Nucleus accumbens (tissue), 56 donors: ENCODE data around the gene SPEN.
"Not testable (repeated sequence)": the region's sequence is repeated elsewhere in the genome, so short reads cannot be mapped to it uniquely, and the experiment has no call there.

Source experiments
- DNase-seq, 56 donors: peaks; one replicate each; lab custom pipeline; 2025; lab: John Stamatoyannopoulos, UW

SPEN gene

DNA sequence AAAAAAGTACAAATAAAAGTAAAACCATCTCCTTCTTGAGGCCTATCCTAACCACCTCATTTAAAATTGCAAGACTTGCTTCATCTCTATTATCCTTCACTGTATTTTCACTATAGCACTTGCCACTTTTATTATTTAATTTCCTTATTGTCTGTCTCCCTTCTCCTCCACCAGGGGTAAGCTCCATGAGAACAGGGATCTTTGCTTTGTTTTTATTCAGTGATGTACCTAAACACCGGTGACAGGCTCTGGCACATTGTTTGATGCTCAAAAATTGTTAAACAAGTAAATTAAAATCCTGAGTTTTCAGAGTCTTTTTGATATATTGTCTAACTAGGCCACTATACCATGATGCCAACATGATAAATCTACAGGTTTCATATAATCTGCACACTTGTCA, 17.2 kb upstream of the SPEN start:
- DNase-seq = no peak

DNA sequence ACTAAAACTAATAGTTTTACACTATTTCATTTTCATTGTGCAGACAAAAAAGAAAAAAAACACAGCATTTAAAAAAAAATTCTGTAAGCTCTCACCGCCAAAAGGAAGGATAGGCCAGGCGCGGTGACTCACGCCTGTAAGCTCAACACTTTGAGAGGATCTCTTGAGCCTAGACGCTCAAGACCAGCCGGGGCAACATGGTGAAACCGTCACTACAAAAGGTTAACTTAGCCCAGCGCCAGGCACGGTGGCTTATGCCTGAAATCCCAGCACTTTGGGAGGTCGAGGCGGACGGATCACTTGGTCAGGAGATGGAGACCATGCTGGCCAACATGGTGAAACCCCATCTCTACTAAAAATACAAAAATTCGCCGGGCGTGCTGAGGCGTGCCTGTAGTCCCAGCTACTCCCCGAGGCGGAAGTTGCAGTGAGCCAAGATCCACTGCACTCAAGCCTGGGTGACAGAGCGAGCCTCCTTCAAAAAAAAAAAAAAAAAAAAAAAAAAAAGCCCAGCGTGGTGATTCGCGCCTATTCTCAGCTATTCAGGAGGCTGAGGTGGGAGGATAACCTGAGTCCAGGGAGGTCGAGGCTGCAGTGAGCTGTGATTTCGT, 14.3 kb upstream of the SPEN start:
- DNase-seq = peak in 20 of 56 donors; percentile 9 to 29 (median 18)

DNA sequence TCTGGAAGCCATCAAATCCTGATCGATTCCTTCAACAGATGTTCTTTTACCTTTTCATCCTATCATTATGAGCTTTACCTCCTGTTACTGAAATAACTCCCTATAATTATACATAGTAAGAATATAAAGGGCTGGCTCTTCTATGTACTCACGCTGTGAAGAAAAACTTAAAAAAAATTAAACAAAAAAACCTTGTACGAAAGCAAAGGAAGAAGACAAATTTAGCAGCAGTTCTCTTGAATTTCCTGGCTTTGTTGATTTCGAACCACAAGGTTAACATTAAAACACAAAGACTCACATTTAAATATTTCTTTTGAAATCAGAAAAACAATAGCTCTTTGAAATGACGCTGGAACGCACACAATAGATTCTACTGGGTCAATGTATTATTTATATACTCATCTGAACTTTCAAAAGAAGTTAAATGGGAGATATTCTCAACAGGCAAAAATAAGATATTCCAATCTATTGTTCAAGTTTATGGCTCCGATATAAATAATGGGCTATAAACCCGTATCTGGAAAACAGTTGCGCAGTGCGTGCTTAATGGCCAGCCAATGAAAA, 13.6 kb upstream of the SPEN start:
- DNase-seq = no peak

DNA sequence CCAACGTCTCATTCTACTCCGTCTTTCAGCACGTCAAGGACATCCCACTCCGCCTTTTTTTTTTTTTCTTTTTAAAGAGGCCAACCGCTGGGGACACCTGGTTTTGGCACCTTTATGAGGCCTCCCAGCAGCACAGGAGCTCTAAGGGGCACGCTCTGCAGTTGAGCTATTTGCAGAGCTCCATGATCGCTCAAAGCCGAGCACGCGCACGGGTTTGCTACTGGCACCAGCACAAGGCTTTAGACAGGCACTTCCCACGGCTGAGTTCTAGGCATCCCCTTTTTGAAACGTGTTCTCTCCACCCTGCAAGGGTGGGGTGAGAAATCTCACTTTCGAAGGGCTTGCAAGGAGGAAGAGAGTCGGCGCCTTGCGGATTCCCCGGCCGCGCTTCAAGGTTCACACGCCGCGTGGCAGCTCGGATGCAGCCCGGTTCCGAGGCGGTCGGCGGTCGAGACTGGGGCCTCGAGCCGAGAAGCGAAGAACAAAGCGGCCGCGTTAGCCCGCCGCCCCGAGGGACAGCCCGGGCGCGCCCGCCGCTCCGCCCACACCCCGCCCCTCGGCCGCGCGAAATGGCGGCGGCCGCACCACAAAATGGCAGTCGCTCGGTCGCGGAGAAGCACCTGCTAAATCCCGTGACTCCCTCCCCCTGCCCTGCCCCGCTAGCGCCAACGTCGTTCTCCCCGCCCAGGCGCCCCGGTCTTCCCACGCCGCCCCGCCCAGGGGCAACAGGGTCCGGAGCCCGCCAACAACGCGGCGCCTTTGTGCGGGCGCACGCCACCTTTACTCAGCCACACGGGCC, 12.9 kb upstream of the SPEN start:
- peak in 55 of 56 donors; percentile 46 to 93 (median 84) for DNase-seq

DNA sequence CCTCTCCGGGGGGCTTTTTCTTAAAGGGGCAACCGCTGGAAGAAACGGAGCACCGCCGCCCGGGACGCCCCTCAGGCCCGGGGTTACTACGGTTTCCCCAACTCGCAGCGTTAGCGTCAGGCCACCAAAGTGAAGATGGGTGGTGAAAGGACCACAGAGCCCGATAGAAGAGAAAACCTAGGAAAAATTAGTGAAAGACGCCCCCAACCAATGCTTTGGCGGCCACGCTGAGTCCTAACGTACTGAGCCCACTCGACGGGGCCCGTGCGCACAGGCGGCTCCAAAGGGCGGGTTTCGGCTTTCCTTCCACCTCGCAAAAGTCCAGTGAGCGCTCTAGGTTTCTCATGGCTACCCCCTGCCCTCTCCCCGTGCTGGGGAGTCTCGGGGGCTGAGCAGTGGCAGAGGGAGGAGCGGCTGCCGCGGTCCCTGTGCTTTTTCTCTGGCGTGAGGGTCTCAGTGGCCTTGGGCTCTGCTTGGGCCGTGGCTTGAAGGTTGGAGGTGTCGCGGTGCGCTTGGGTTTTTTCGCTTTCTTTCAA, 12.2 kb upstream of the SPEN start:
- peak in 4 of 56 donors; percentile 37 to 65 (median 53) for DNase-seq

DNA sequence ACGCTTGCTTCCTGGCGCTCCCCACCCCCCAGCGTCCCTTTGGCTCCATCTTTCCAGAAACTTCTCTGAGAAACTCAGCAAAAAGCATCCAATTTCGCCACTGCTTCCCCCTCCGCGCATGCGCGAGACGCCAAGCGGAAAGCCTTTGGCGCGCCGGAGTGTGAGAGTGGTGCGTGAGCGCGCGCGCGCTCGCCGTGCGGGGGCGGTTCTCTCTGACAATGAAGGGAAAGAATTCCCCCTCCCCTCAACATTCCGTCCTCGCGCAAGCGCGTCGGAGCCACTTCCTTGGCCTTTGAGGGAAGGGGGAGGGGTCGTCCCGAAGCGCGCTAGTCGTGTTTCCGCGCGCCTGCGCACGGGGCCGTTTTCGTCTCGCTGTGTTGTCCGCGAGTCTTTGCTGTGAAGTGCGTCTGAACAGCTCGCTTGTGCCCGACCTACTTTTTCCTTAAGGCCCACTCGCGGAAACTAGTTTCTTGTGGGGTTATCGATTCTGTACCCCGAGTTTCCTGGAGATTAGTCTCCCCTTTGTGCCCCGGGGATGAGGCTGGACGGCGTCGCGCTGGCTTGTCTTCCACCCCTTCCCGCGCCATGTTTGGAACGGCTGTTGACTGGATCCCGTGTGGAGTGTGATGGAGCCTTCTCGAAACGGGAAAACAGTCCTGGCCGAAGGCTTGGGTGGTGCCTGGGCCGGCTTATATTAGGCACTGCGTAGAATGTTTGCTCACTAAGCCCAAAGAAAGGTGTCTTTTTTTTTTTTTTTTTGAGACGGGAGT, 11.6 kb upstream of the SPEN start:
- peak; percentile 69 to 100 (median 98) for DNase-seq

DNA sequence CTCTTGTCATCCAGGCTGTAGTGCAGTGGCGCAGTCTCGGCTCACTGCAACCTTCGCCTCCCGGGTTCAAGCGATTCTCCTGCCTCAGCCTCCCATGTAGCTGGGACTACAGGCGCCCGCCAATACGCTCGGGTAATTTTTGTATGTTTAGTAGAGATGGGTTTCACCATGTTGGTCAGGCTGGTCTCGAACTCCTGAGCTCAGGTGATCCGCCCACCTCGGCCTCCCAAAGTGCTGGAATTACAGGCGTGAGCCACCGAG, 11.1 kb upstream of the SPEN start:
- not testable (repeated sequence) for DNase-seq

DNA sequence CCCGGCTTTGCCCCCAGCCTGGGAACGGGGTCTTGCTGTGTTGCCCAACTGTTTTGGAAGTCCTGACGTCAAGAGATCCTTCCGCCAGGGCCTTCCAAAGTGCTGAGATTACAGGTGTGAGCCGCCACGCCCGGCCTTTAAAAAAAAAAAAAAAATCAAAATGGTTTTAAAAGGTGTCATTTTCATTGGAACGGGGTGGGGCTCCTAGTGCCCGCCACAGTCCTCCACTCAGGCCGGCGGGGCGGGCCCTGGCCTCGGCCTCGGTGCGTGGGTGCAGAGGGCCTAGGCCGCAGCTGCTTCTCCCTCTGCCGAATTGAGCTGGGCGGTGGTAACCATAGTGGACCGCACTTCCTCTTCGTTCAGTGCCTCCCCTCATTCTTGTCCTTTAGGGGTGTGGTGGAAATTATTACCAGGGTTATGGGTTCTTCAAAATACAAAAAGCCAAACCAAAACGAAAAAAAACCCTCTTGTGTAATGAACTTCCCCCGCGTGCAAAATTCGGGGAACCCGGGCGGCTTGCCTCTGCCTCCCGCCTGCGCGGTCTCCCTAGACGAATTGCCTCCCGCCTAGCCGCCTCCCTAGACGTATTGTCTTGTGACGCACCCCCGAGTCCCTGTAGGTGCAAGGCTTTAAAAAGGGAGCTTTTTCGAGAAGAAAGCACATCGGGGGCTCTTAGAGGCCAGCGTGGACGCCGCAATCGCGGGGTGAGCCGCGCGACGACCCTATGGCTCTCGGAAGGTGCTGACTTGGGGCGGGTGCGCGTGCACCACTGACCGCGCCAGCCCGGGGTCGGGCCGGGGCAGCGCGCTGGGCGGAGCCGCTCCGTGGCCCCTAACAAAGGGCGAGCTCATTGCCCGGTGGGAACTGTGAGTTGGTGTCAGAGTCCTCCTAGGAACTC, 10.5 kb upstream of the SPEN start:
- peak in 6 of 56 donors; percentile 4 to 30 (median 12) for DNase-seq

DNA sequence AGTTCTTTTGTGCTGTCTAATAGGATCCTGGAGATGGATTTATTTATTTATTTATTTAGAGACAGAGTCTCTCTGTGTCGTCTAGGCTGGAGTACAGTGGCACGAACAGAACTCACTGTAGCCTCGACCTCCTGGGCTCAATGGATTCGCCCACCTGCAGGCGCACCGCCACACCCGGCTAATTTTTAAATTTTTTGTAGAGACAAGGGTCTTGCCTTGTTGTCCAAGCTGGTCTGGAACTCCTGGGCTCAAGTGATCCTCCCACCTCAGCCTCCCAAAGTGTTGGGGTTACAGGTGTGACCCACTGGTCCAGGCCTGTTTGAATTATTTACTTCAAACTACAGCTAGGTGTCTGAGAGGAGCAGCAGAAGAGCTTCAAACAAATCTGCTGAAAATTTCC, 9.6 kb upstream of the SPEN start:
- DNase-seq = no peak

DNA sequence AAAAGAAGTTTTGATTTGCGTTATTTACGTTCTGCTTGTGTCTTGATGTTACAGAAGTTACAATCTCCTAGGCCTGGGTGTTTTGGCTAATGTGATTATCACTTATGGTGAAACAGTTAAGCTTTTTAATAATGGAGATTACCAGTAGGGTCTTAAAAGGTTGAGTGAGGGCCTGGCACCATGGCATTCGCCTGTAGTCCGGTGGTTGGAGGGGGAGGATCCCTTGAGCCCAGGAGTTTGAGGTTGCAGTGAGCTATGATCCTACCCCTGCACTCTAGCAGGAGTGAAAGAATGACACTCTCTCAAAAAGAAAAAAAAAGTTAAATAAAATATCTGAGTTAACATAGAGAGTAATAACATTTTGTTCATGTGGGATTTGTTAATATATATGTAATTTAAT, 8.8 kb upstream of the SPEN start:
- no peak for DNase-seq

DNA sequence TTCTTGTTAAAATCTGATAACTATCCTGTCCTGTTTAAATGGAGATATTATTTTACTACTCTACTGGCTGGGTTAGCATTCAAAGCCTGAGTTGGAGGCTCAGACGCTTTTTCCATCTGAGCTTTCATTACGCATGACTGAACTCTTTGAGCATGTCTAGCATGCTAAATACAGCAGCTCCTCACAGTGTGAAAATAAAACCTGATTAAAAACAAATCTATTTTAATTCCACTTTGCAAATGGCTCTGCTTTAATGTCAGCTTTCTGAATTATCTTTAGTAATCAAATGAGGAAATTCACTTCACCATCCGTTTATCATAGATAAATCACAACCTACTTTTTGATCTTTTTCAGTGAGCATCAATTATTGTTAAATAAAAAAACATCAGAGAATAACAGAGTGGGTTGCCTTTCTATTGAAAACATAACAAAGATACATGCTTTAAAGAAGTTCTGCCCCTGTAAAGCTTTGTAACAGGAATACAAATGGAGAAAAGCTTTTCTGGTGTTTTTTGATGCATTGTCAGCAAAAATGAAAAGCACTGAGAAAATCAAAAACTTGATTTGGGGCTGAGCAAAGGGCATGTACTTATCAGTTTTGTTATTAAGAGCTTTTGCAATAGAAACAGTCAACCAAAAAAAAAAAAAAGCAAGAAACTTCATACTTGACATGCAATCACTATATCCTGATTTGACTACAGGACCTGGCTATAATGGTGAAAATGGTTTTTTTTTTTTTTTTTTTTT, 3.5 kb upstream of the SPEN start:
- DNase-seq = peak in 15 of 56 donors; percentile 3 to 62 (median 12)

DNA sequence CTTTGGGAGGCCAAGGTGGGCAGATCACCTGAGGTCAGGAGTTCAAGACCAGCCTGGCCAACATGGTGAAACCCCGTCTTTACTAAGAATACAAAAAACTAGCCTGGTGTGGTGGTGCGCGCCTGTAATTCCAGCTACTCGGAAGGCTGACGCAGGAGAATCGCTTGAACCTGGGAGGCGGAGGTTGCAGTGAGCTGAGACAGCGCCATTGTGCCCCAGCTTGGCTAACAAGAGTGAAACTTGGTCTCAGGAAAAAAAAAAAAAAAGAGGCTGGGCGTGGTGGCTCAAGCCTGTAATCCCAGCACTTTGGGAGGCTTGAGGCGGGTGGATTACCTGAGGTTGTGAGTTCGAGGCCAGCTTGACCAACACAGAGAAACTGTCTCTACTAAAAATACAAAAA, 1.5 kb upstream of the SPEN start:
- not testable (repeated sequence) for DNase-seq

DNA sequence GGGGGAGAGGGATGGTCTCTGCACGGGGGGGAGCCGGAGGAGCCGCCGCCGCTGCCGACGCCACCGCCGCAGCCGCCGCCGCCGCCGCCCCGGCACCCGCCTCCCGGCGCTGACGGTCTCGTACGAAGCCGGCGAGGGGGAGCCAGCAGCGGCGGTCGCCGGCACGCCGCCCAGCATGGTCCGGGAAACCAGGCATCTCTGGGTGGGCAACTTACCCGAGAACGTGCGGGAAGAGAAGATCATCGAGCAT, 311 bp downstream of the SPEN start:
- DNase-seq = peak in 1 of 56 donors; percentile 55

DNA sequence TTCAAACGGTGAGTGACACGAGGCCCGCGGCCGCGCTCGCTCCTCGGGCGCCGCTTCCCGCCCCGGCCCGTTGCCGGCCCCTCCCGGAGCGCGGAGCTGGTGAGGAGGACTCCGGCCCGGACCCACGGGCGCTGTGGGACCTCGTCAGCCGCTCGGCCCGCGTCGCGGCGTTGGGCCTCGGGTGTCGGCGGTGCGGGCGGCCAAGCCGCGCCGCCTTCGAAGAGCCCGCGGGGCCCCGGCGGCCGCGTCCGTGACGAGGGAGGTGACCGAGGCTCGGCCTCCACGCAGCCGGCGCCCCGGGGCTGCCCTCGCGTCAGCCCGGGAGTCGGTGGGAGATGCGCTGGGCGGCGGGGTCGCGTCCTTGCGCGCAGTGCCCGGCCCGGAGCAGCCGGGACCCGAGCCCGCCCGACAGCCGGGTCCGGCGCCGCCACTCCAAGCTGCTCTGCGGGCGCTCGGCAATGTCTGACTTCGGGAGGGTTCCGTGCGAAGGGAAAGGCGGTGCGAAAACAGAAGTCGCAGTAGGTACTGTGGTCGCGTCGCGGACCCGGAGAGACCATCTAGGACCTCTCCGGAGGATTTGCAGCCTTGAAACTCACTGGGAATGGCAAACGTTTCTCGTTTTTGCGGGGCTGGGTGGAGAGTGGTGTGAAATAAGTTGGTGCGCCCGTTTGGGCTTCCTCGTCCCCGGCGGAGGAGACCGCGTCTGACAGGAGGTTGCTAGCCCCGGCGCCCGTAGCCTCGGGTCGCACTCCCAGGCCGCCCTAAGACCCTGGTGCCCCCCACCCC, 829 bp downstream of the SPEN start:
- peak in 25 of 56 donors; percentile 13 to 81 (median 49) for DNase-seq

DNA sequence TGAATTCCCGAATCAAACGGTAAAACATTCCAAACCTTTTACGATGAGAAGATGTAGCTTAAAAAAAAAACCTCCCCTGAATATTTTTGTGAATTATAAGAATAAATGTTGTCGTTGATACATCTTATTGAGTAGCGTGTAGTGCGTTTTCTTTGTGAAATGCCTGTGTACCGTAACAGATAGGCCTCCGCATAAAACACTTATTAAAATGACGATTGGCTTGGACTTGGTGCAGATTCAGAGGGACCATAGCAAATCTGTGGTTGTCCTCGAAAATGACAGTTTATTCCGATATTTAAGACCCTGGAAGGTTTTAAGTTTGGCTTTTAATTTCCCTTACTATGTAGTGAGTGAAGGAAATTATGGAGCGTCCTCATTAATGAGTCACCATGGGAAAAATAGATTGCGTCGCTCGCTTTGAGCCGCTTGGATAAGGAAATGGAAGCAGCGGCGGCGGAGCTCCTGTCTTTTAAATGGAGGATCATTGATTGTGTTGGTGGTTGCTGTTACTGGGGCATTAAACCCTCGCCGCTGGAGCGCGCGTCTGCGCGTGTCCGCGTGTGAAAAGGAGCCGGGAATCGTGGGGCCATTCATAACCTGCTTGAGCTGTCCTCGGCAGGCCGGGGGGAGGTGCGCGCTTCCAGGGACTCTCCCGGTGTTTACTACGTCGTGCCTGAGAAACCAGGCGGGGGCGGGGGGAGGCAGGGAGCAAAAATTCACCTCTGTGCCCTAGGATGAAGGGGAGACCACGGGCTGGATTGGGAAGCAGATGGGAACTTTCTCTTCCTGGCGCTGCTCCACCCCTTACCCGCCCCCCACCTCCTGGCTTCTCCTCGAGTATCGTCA, 1.6 kb downstream of the SPEN start:
- DNase-seq = peak in 55 of 56 donors; percentile 33 to 95 (median 80)

DNA sequence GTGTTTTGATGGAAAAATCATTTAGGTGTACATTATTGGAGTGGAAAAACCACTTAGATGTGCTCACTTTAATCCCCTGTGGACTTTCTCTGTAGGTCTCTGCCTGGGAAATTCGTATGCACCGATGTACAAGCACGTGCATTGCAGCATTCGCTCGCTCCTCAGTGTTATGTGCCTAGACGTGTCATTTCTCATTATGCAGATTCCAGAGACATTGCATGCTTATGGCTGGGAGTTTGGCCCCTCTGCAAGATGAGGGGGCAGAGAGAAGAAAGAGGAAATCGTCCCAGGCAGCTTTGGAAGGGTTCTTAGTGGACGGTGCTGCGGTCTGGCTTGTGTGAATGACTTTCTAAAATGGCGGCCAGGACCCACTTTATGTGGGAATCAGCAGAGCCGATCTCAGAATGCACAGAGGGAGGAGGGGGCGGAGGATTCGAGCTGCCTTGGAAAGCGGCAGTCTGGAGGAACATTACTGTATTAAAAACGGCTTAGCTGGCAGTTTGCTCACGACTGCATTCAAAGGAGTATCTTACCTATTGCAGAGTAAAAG, 2.3 kb downstream of the SPEN start:
- DNase-seq = peak in 46 of 56 donors; percentile 19 to 82 (median 59)

DNA sequence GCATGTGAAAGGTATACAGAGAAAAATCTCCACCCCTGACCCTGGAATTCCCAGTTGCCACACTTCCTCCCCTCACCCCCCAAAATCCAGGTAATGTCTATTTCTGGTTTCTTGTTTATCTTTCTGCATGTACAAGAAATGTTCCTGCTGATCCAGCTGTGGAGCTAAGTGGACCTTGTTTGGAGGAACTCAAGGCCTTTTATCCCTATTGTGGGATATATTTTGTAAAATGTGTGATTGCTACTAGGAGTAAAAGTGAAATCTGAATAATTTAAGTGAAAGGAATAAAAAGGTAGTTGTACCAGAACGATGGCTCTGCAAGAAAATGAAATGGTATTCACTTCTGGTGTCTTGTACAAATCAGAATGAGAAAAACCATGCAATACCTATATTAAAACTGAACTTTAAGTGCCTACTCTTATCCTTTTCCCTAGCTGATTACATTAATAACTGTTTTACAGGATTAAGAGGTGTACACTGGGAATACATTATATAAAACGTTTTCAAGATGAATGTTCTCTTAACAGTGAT, 3.0 kb downstream of the SPEN start:
- DNase-seq = no peak
